K562 (cell line): ENCODE results near the gene REEP6. TPM values are rescaled to one million over a fixed set of nuclear protein-coding genes. Genes with fewer than 3 reads are reported as not detected.

ENCODE experiments used
- ETV5 ChIP-seq: sonication (generic); formaldehyde crosslinking; IDR thresholded peaks from 2 replicates; pipeline ENCODE4 v1.4.0; 2020; ENCODE audit warnings: low read depth, mild to moderate bottlenecking, missing genetic modification reagents
- FIP1L1 ChIP-seq: fragments of 200-400 bp; formaldehyde crosslinking; IDR thresholded peaks from 2 replicates; pipeline ENCODE4 v1.6.1; 2018; ENCODE audit warnings: mild to moderate bottlenecking, low read depth, low read length; ENCODE audit not compliant: poor library complexity, severe bottlenecking
- GATAD2A ChIP-seq: fragments of 450-650 bp; IDR thresholded peaks from 2 replicates; pipeline ENCODE4 v1.6.1; 2017
- HMGN3 ChIP-seq: IDR thresholded peaks from 2 replicates; pipeline ENCODE4 v1.6.1; 2011; ENCODE audit warnings: borderline replicate concordance, low read depth, mild to moderate bottlenecking, mixed read lengths, low read length; ENCODE audit not compliant: insufficient read length; ENCODE audit errors: extremely low read depth
- NR2F6 ChIP-seq: fragments of 450-650 bp; formaldehyde crosslinking; IDR thresholded peaks from 2 replicates; pipeline ENCODE4 v1.4.0; 2020; ENCODE audit warnings: mild to moderate bottlenecking
- TFAM ChIP-seq: fragments of 250-450 bp; sonication (Bioruptor Pico); conservative IDR thresholded peaks from 2 replicates; pipeline ENCODE4 v1.5.0; 2021; ENCODE audit warnings: mild to moderate bottlenecking, moderate library complexity
- ZKSCAN8 ChIP-seq: fragments of 200-800 bp; sonication (Bioruptor generic); IDR thresholded peaks from 2 replicates; pipeline ENCODE4 v1.6.1; 2016; ENCODE audit warnings: missing genetic modification characterization, missing compliant biosample characterization
- polyA plus RNA-seq, 8 experiments: library from polyadenylated mRNA; depleted of rRNA in 4 of 8; stranded (reverse) in 5 of 8; unstranded in 3 of 8; fragments of >200 nt; fragmentation: Nextera tagmentation in 2 of 8; fragmentation: Illumina TruSeq in 1 of 8; extraction: Ambion mirVana in 2 of 8; extraction: Trizol in 1 of 8; gene quantifications; 2 replicates each; pipeline versions ENCODE4 v1.2.1 to v1.2.3, GENCODE V29; 2011 to 2014; ENCODE audit warnings: inconsistent platforms in 1 of 8, missing spikeins in 1 of 8
- total RNA-seq, 7 experiments: library from RNA; depleted of rRNA in 6 of 7; stranded (reverse); fragments of >200 nt in 6 of 7; fragmentation: Illumina TruSeq in 2 of 7; extraction: Trizol in 2 of 7; gene quantifications; 2 replicates each; pipeline versions ENCODE4 v1.2.1 to v1.2.3, GENCODE V29; 2011 to 2021; ENCODE audit warnings: low replicate concordance in 1 of 7
- TF ChIP-seq, protein P1 (sequence below): fragments of 250-450 bp; sonication (Bioruptor Pico); IDR thresholded peaks from 2 replicates; pipeline ENCODE4 v1.4.0; 2020; ENCODE audit warnings: mild to moderate bottlenecking
- TF ChIP-seq, protein P2 (sequence below): fragments of 450-650 bp; IDR thresholded peaks from 2 replicates; pipeline ENCODE4 v1.6.1; 2016; ENCODE audit warnings: mild to moderate bottlenecking, moderate library complexity
- TF ChIP-seq, protein P3 (sequence below), 2 experiments: fragments of 450-650 bp; conservative IDR thresholded peaks; 2 replicates each; pipeline ENCODE4 v1.6.1; 2017; ENCODE audit warnings: mild to moderate bottlenecking in 2 of 2, moderate library complexity in 2 of 2
- TF ChIP-seq, protein P4 (sequence below): fragments of 250-450 bp; sonication (Bioruptor Pico); IDR thresholded peaks from 2 replicates; pipeline ENCODE4 v1.8.0; 2021; ENCODE audit warnings: moderate library complexity, mild to moderate bottlenecking, inconsistent platforms
- TF ChIP-seq, protein P5 (sequence below): fragments of 450-650 bp; formaldehyde crosslinking; IDR thresholded peaks from 2 replicates; pipeline ENCODE4 v1.4.0; 2020; ENCODE audit warnings: mild to moderate bottlenecking, moderate library complexity

The REEP6 gene
- total and polyA plus RNA-seq, 9 of the 15 experiments (the other 6 are each of a cell fraction or from before 2014, with no cell fraction given) = 1.2 to 64.2 (median 12.7) TPM

DNA sequence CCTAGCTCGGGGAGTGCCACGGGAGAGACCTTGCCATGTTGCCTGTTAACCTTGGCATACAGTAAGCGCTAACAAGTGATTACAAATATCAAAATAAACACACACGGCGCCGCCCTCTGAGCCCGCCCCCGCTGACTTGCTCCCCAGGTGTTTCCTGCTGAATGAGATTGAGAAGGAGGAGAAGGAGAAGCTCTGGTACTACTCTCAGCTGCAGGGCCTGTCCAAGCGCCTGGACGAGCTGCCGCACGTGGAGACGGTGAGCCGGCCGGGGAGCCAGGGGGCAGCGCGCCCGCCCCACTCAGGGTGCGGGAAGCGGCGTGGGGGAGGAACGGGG lies 36.0 kb upstream of the REEP6 start (continued):
- TF ChIP-seq GATAD2A (0 out of 2 replicates have a peak, but pooled peaks have one; percentile 49), ETV5 (CRISPR knock-in tag) (no peak; the same call in 1 of the 2 replicates), HMGN3 (no peak), FIP1L1 (peak; percentile 82), TFAM (CRISPR knock-in tag) (no peak), ZKSCAN8 (0 out of 2 replicates have a peak, but pooled peaks have one; percentile 55), NR2F6 (no peak)
- TF ChIP-seq, protein P1, sequence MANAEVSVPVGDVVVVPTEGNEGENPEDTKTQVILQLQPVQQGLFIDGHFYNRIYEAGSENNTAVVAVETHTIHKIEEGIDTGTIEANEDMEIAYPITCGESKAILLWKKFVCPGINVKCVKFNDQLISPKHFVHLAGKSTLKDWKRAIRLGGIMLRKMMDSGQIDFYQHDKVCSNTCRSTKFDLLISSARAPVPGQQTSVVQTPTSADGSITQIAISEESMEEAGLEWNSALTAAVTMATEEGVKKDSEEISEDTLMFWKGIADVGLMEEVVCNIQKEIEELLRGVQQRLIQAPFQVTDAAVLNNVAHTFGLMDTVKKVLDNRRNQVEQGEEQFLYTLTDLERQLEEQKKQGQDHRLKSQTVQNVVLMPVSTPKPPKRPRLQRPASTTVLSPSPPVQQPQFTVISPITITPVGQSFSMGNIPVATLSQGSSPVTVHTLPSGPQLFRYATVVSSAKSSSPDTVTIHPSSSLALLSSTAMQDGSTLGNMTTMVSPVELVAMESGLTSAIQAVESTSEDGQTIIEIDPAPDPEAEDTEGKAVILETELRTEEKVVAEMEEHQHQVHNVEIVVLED (CRISPR knock-in tag) = no peak
- TF ChIP-seq, protein P2, sequence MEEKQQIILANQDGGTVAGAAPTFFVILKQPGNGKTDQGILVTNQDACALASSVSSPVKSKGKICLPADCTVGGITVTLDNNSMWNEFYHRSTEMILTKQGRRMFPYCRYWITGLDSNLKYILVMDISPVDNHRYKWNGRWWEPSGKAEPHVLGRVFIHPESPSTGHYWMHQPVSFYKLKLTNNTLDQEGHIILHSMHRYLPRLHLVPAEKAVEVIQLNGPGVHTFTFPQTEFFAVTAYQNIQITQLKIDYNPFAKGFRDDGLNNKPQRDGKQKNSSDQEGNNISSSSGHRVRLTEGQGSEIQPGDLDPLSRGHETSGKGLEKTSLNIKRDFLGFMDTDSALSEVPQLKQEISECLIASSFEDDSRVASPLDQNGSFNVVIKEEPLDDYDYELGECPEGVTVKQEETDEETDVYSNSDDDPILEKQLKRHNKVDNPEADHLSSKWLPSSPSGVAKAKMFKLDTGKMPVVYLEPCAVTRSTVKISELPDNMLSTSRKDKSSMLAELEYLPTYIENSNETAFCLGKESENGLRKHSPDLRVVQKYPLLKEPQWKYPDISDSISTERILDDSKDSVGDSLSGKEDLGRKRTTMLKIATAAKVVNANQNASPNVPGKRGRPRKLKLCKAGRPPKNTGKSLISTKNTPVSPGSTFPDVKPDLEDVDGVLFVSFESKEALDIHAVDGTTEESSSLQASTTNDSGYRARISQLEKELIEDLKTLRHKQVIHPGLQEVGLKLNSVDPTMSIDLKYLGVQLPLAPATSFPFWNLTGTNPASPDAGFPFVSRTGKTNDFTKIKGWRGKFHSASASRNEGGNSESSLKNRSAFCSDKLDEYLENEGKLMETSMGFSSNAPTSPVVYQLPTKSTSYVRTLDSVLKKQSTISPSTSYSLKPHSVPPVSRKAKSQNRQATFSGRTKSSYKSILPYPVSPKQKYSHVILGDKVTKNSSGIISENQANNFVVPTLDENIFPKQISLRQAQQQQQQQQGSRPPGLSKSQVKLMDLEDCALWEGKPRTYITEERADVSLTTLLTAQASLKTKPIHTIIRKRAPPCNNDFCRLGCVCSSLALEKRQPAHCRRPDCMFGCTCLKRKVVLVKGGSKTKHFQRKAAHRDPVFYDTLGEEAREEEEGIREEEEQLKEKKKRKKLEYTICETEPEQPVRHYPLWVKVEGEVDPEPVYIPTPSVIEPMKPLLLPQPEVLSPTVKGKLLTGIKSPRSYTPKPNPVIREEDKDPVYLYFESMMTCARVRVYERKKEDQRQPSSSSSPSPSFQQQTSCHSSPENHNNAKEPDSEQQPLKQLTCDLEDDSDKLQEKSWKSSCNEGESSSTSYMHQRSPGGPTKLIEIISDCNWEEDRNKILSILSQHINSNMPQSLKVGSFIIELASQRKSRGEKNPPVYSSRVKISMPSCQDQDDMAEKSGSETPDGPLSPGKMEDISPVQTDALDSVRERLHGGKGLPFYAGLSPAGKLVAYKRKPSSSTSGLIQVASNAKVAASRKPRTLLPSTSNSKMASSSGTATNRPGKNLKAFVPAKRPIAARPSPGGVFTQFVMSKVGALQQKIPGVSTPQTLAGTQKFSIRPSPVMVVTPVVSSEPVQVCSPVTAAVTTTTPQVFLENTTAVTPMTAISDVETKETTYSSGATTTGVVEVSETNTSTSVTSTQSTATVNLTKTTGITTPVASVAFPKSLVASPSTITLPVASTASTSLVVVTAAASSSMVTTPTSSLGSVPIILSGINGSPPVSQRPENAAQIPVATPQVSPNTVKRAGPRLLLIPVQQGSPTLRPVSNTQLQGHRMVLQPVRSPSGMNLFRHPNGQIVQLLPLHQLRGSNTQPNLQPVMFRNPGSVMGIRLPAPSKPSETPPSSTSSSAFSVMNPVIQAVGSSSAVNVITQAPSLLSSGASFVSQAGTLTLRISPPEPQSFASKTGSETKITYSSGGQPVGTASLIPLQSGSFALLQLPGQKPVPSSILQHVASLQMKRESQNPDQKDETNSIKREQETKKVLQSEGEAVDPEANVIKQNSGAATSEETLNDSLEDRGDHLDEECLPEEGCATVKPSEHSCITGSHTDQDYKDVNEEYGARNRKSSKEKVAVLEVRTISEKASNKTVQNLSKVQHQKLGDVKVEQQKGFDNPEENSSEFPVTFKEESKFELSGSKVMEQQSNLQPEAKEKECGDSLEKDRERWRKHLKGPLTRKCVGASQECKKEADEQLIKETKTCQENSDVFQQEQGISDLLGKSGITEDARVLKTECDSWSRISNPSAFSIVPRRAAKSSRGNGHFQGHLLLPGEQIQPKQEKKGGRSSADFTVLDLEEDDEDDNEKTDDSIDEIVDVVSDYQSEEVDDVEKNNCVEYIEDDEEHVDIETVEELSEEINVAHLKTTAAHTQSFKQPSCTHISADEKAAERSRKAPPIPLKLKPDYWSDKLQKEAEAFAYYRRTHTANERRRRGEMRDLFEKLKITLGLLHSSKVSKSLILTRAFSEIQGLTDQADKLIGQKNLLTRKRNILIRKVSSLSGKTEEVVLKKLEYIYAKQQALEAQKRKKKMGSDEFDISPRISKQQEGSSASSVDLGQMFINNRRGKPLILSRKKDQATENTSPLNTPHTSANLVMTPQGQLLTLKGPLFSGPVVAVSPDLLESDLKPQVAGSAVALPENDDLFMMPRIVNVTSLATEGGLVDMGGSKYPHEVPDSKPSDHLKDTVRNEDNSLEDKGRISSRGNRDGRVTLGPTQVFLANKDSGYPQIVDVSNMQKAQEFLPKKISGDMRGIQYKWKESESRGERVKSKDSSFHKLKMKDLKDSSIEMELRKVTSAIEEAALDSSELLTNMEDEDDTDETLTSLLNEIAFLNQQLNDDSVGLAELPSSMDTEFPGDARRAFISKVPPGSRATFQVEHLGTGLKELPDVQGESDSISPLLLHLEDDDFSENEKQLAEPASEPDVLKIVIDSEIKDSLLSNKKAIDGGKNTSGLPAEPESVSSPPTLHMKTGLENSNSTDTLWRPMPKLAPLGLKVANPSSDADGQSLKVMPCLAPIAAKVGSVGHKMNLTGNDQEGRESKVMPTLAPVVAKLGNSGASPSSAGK = peak; percentile 26; the same call in 1 of the 2 replicates
- TF ChIP-seq, protein P3, sequence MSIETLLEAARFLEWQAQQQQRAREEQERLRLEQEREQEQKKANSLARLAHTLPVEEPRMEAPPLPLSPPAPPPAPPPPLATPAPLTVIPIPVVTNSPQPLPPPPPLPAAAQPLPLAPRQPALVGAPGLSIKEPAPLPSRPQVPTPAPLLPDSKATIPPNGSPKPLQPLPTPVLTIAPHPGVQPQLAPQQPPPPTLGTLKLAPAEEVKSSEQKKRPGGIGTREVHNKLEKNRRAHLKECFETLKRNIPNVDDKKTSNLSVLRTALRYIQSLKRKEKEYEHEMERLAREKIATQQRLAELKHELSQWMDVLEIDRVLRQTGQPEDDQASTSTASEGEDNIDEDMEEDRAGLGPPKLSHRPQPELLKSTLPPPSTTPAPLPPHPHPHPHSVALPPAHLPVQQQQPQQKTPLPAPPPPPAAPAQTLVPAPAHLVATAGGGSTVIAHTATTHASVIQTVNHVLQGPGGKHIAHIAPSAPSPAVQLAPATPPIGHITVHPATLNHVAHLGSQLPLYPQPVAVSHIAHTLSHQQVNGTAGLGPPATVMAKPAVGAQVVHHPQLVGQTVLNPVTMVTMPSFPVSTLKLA (conservative IDR thresholded peaks at IDR 0.05) = peak in 1 of 2 experiments; percentile 35; a peak in 1 of 4 replicates
- TF ChIP-seq, protein P4, sequence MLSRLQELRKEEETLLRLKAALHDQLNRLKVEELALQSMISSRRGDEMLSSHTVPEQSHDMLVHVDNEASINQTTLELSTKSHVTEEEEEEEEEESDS (CRISPR knock-in tag) = no peak
- TF ChIP-seq, protein P5, sequence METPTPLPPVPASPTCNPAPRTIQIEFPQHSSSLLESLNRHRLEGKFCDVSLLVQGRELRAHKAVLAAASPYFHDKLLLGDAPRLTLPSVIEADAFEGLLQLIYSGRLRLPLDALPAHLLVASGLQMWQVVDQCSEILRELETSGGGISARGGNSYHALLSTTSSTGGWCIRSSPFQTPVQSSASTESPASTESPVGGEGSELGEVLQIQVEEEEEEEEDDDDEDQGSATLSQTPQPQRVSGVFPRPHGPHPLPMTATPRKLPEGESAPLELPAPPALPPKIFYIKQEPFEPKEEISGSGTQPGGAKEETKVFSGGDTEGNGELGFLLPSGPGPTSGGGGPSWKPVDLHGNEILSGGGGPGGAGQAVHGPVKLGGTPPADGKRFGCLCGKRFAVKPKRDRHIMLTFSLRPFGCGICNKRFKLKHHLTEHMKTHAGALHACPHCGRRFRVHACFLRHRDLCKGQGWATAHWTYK = no peak
